Astrocyte (in vitro differentiated cells and primary cell): ENCODE measurements around the gene LAMC1. TPM values are rescaled to one million over a fixed set of nuclear protein-coding genes. Genes with fewer than 3 reads are reported as not detected.

Experiments used
- DNase-seq: peaks from one replicate; pipeline ENCODE4 v3.0.0-alpha.2; 2010; ENCODE audit warnings: low read depth
- FAIRE-seq: peaks from 2 replicates; lab custom pipeline; 2011; peaks lifted over from hg19 to GRCh38; lab: Jason Lieb, UNC
- H2AFZ ChIP-seq: 2 replicates; pipeline ENCODE4 v1.6.0; 2012; ENCODE audit warnings: low read depth, low read length, inconsistent platforms
- H3K27ac ChIP-seq: 2 replicates; pipeline ENCODE4 v1.5.1; 2011; ENCODE audit warnings: low read depth, low read length, inconsistent platforms
- H3K27me3 ChIP-seq: 2 replicates; pipeline ENCODE4 v1.6.0; 2011; ENCODE audit warnings: low read length, inconsistent platforms; ENCODE audit not compliant: insufficient read depth
- H3K36me3 ChIP-seq: 2 replicates; pipeline ENCODE4 v1.5.1; 2011; ENCODE audit warnings: low read length, inconsistent platforms; ENCODE audit not compliant: insufficient read depth
- H3K4me1 ChIP-seq: 2 replicates; pipeline ENCODE4 v1.5.1; 2011; ENCODE audit warnings: low read length, inconsistent platforms; ENCODE audit not compliant: insufficient read depth
- H3K4me2 ChIP-seq: 2 replicates; pipeline ENCODE4 v1.6.0; 2012; ENCODE audit warnings: low read length, inconsistent platforms
- H3K4me3 ChIP-seq: 2 replicates; pipeline ENCODE4 v1.5.1; 2011; ENCODE audit warnings: low read depth, mild to moderate bottlenecking, low read length, inconsistent platforms; ENCODE audit not compliant: insufficient read depth
- H3K79me2 ChIP-seq: 2 replicates; pipeline ENCODE4 v1.6.0; 2012; ENCODE audit warnings: mild to moderate bottlenecking, low read length, inconsistent platforms; ENCODE audit not compliant: insufficient read depth
- H3K9ac ChIP-seq: 2 replicates; pipeline ENCODE4 v1.6.0; 2012; ENCODE audit warnings: mild to moderate bottlenecking, low read length, inconsistent platforms
- H3K9me3 ChIP-seq: 2 replicates; pipeline ENCODE4 v1.5.1; 2012; ENCODE audit warnings: low read depth, mild to moderate bottlenecking, low read length, inconsistent platforms; ENCODE audit not compliant: insufficient read depth
- H4K20me1 ChIP-seq: 2 replicates; pipeline ENCODE4 v1.6.0; 2012; ENCODE audit warnings: low read length, inconsistent platforms; ENCODE audit not compliant: insufficient read depth
- H3K27ac Mint-ChIP-seq: one replicate; pipeline ENCODE4 v1.8.0; 2021; ENCODE audit warnings: mild to moderate bottlenecking, mixed read lengths; ENCODE audit not compliant: unreplicated experiment
- H3K27me3 Mint-ChIP-seq: one replicate; pipeline ENCODE4 v1.8.0; 2021; ENCODE audit warnings: low read depth, mixed read lengths; ENCODE audit not compliant: unreplicated experiment
- H3K36me3 Mint-ChIP-seq: one replicate; pipeline ENCODE4 v1.8.0; 2021; ENCODE audit warnings: low read depth, mixed read lengths; ENCODE audit not compliant: unreplicated experiment
- H3K4me1 Mint-ChIP-seq: one replicate; pipeline ENCODE4 v1.8.0; 2021; ENCODE audit warnings: low read depth, mixed read lengths; ENCODE audit not compliant: unreplicated experiment
- H3K4me3 Mint-ChIP-seq: one replicate; pipeline ENCODE4 v1.8.0; 2021; ENCODE audit warnings: mild to moderate bottlenecking, moderate library complexity, mixed read lengths; ENCODE audit not compliant: unreplicated experiment
- H3K9me3 Mint-ChIP-seq: one replicate; pipeline ENCODE4 v1.8.0; 2021; ENCODE audit warnings: mild to moderate bottlenecking, mixed read lengths; ENCODE audit not compliant: unreplicated experiment
- EZH2 ChIP-seq: IDR thresholded peaks from 2 replicates; pipeline ENCODE4 v1.6.1; 2012; ENCODE audit warnings: mild to moderate bottlenecking, low read length, inconsistent platforms; ENCODE audit not compliant: insufficient read depth
- total RNA-seq: library from RNA; stranded (reverse); gene quantifications from 2 replicates; pipeline ENCODE4 v1.2.1, GENCODE V29; 2021
- TF ChIP-seq, protein P1 (sequence below): IDR thresholded peaks from 2 replicates; pipeline ENCODE4 v1.5.1; 2011; ENCODE audit warnings: low read depth, mild to moderate bottlenecking, inconsistent platforms, low read length, moderate library complexity; ENCODE audit not compliant: insufficient read depth

Gene LAMC1
- total RNA-seq, 1 donor from 2014 or later = 270 TPM

DNA sequence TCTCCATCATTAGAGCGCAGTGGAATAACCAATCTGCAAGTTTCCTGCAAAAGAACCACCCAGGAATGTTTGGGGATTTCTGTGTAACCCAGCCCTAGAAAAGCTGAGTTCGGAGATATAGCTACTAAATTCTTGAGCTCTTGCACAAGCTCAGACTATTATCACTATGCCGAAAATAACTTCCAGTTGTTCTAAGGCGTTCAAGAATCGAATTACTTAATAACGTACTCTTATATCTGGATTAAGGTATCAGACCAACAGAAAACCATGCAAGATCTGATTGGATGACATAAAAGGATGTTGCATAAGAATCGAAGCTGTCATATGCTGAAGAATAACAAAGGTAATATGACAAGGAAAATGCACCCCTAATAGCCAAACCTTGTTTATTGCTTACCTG is 155.3 kb downstream of the LAMC1 start:
- Histone ChIP-seq H3K27ac (no peak overlapping the region), H3K36me3 (no peaks in the 10 kb centered on the region), H4K20me1 (no peaks in the 10 kb centered on the region), H3K4me3 (no peak overlapping the region), H3K4me1 (peaks cover 13% of the 10 kb centered on the region), H3K9me3 (no peaks in the 10 kb centered on the region), H3K79me2 (no peaks in the 10 kb centered on the region), H2AFZ (no peak overlapping the region), H3K4me2 (no peak overlapping the region), H3K27me3 (no peaks in the 10 kb centered on the region), H3K9ac (no peak overlapping the region)
- no peak for FAIRE-seq
- peak; percentile 46 for DNase-seq
- peaks cover 16% of the 10 kb centered on the region for H3K4me1 Mint-ChIP-seq
- no peak overlapping the region for H3K4me3 Mint-ChIP-seq
- no peaks in the 10 kb centered on the region for H3K36me3 Mint-ChIP-seq
- TF ChIP-seq, protein P1, sequence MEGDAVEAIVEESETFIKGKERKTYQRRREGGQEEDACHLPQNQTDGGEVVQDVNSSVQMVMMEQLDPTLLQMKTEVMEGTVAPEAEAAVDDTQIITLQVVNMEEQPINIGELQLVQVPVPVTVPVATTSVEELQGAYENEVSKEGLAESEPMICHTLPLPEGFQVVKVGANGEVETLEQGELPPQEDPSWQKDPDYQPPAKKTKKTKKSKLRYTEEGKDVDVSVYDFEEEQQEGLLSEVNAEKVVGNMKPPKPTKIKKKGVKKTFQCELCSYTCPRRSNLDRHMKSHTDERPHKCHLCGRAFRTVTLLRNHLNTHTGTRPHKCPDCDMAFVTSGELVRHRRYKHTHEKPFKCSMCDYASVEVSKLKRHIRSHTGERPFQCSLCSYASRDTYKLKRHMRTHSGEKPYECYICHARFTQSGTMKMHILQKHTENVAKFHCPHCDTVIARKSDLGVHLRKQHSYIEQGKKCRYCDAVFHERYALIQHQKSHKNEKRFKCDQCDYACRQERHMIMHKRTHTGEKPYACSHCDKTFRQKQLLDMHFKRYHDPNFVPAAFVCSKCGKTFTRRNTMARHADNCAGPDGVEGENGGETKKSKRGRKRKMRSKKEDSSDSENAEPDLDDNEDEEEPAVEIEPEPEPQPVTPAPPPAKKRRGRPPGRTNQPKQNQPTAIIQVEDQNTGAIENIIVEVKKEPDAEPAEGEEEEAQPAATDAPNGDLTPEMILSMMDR = no peak
- TF ChIP-seq EZH2 = no peak
- no peak overlapping the region for H3K27ac Mint-ChIP-seq
- H3K27me3 Mint-ChIP-seq = no peaks in the 10 kb centered on the region
- no peaks in the 10 kb centered on the region for H3K9me3 Mint-ChIP-seq

DNA sequence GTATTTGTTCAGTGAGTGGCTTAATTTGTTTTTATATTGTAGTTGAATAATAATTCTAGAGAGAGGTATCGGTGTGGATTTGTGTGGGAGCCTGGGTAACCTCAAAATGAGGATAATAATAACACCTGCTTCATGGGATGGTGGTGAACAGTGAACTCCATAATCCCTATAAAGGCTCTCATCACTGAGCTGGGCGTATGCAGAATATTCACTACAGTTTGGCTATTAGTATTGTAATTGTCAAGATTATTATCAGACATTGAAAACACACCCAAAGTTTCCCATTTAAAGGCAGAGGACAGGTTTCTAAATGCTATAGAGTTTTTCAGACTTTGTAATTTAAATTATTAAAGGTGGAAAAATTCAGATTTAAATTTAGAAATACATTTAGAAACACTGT is 155.8 kb downstream of the LAMC1 start:
- DNase-seq = no peak
- no peak overlapping the region for H3K4me2 ChIP-seq
- H3K27ac ChIP-seq = no peak overlapping the region
- Mint-ChIP-seq H3K4me3 (no peak overlapping the region), H3K4me1 (peaks cover 18% of the 10 kb centered on the region), H3K36me3 (no peaks in the 10 kb centered on the region), H3K9me3 (no peaks in the 10 kb centered on the region), H3K27ac (no peak overlapping the region), H3K27me3 (no peaks in the 10 kb centered on the region)
- no peak overlapping the region for H3K4me3 ChIP-seq
- no peaks in the 10 kb centered on the region for H3K36me3 ChIP-seq
- FAIRE-seq = no peak
- H3K9ac ChIP-seq = no peak overlapping the region
- peaks cover 13% of the 10 kb centered on the region for H3K4me1 ChIP-seq
- TF ChIP-seq, protein P1 = no peak
- TF ChIP-seq EZH2 = no peak
- H4K20me1 ChIP-seq = no peaks in the 10 kb centered on the region
- no peaks in the 10 kb centered on the region for H3K79me2 ChIP-seq
- no peaks in the 10 kb centered on the region for H3K27me3 ChIP-seq
- no peak overlapping the region for H2AFZ ChIP-seq
- H3K9me3 ChIP-seq = no peaks in the 10 kb centered on the region

DNA sequence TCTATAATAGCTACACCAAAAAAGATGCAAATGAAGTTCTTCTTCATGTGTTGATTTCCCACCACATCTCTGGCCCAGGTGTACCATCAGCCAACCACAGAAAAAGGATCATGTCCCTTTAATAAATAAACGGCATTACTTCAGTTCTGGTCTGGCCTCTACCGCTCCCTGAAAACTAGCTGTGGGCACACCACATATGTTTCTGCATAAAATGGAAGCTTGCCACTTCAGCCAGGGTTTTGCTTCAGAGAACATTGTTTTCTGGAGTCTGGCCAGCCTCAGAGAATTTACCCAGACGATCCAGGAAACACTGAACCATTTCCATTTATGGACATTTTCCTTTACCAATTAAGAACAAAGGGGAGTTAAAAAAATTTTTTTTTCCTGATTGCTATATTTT is 157.0 kb downstream of the LAMC1 start:
- no peak overlapping the region for H3K4me3 ChIP-seq
- H2AFZ ChIP-seq = peak overlapping the region; percentile 68
- no peaks in the 10 kb centered on the region for H3K27me3 ChIP-seq
- no peaks in the 10 kb centered on the region for H3K36me3 Mint-ChIP-seq
- TF ChIP-seq, protein P1 = no peak
- TF ChIP-seq EZH2 = no peak
- no peaks in the 10 kb centered on the region for H3K9me3 Mint-ChIP-seq
- H3K9me3 ChIP-seq = no peaks in the 10 kb centered on the region
- H3K4me1 Mint-ChIP-seq = peaks cover 18% of the 10 kb centered on the region
- peak overlapping the region; percentile 88 for H3K27ac ChIP-seq
- DNase-seq = peak; percentile 86
- H3K27me3 Mint-ChIP-seq = no peaks in the 10 kb centered on the region
- H3K36me3 ChIP-seq = no peaks in the 10 kb centered on the region
- H4K20me1 ChIP-seq = no peaks in the 10 kb centered on the region
- peak; percentile 13 for FAIRE-seq
- H3K79me2 ChIP-seq = no peaks in the 10 kb centered on the region
- no peak overlapping the region for H3K4me3 Mint-ChIP-seq
- peak overlapping the region; percentile 58 for H3K4me2 ChIP-seq
- peak overlapping the region; percentile 60 for H3K9ac ChIP-seq
- peak overlapping the region; percentile 90 for H3K27ac Mint-ChIP-seq
- H3K4me1 ChIP-seq = peaks cover 13% of the 10 kb centered on the region
